HL-60/S4 treated with retinoic acid at 250 ng/mL for 4 days and 3 days (cell line): ENCODE data around the gene EID2B.

Experiments used
- in situ Hi-C: fragments of 300-500 bp; cut with MboI; formaldehyde crosslinking; loops from 2 replicates; pipeline ENCODE4 v1.7.0; 2022; ENCODE audit warnings: low sequenced_read_pairs

Gene EID2B

DNA sequence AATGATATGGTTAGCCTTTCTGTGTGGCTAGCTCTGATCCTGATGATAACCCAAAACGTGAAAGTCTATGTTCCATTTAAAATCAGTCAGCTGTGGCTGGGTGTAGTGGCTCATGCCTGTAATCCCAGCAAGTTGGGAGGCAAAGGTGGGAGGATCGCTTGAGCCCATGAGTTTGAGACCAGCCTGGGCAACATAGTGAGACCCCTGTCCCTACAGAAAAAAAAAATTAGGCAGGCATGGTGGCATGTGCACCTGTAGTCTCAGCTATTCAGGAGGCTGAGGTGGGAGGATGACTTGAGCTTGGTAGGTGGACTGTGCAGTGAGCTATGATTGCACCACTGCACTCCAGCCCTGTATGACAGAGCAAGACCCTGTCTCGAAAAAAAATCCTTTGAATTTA, 1.1 kb upstream of the EID2B start:
- in situ Hi-C loops: loop anchor here (25.0 kb wide), 1 partner anchor 421 kb away; no protein-coding TSS in a partner anchor

DNA sequence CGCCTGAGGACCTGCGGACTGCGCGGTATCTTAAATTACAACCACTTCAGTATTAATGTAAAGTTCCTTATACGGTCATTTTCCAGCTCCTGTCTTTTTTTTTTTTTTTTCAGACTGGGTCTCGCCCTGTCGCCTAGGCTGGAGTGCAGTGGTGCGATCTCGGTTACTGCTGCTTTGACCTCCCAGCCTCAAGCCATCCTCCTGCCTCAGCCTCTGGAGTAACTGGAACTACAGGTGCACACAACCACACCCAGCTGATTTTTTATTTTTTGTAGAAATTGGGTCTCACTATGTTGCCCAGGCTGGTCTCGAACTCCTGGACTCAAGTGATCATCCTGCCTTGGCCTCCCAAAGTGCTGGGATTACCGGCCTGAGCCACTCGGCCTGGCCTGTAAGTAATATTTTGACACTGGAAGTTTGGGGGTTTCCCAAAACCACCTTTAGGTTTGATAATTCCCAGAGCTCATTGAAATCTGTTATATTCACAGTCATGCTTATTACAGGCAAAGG, 406 bp upstream of the EID2B start:
- in situ Hi-C loops: loop anchor here (25.0 kb wide), 1 partner anchor 421 kb away; no protein-coding TSS in a partner anchor

DNA sequence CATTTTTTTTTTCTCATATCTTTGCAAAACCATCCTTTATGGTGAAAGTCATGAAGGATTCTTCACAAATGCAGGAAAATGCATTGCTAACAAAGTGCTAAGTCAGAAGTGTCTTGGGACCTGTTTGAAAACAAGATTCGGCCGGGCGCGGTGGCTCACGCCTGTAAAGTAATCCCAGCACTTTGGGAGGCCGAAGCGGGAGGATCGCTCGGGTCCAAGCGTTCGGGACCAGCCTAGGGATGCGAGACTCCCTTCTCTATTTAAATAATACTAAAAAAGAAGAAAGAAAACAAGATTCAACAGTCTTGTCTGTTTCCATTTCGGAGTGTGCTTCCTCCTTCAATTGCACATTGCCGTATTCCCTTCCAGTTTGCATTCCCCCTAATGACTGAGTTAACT, 819 bp downstream of the EID2B start:
- in situ Hi-C loops: loop anchor here (25.0 kb wide), 1 partner anchor 420 kb away; no protein-coding TSS in a partner anchor

DNA sequence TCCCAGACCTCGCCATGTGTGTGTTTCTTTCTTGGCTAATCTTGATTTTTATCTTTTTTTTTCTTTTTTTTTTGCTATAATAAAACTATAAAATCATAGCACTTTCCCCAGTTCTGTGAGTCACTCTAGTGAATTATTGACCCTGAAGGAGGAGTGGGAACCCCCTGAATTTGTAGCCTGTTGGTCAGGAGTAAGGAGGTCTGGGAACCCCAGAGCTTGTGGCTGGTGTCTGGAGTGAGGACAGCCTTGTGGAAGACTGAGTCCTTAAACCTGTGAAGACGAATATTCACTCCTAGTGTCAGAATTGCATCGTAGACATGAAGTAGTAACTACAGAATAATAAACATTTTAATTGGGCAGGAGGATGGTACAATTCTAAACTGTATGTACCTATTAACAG, 7.4 kb downstream of the EID2B start:
- in situ Hi-C loops: loop anchor here (25.0 kb wide), 1 partner anchor 413 kb away; no protein-coding TSS in a partner anchor

DNA sequence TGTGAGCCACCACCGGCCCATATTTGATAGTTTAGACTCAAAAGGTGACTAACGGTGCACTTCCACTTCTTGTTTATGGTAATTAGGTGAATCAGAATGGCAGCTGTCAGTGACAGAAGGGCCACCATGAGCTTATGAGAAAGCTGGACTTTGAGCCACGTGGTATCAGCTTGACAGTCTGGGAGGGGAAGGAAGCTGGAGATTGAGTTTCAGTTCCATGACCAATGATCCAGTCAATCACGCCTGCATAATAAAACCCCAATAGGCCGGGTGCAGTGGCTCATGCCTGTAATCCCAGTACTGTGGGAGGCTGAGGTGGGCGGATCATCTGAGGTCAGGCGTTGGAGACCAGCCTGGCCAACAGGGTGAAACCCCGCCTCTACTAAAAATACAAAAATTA, 8.2 kb downstream of the EID2B start:
- in situ Hi-C loops: no loop called here

DNA sequence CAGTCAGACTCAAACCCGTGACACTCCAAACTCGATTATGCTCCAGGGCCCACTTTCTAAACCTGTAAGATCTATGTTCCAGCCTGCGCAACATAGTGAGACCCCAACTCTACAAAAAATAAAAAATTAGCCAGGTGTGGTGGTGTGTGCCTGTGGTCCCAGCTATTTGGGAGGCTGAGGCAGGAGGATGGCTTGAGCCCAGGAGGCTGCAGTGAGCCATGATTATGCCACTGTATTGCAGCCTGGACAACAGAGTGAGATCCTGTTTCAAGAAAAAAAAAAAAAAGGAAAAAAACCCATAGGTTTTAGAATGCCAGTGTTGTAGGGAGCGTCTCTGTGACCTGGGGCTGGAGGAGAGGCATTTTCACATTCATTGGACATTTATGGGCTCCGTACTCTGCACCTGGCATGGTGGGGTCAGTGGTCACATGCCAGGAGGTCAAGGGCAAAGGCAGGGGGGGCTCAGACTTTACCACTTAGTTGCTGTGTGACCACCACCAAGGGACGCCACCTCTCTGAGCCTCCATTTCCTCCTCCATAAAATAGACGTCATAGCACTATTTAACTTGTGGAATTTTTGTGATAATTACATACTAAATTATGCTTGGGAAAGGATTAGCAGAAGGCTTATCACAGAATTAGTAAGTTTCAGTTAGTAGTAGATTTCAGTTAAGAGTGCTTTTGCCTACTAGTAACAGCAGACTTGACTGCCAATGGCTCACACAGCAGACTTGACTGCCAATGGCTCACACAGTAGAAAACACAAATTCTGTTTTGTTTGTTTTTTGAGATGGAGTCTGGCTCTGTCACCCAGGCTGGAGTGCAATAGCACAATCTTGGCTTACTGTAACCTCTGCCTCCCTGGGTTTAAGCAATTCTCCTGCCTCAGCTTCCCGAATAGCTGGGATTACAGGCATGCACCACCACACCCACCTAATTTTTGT, 11.8 kb downstream of the EID2B start:
- in situ Hi-C loops: no loop called here

DNA sequence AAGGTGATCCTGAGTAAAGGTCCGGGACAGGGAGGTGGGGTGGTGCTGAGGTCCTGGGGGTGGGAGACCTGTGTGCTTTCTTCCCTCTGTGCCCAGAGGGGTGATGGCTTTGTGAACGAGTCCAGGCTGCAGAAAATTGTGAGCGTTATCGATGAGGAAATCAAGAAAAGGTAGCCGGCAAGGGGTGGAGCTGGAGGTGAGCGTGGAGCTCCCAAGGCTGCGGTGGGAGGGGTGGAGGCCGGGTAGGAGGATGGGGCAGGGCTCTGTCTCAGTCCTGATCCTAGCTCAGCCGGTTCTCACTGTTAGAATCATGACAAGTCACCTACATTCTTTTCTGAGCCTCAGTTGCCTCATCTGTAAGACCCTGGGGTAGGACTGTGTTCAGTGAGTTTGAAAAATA, 13.7 kb downstream of the EID2B start:
- in situ Hi-C loops: no loop called here

DNA sequence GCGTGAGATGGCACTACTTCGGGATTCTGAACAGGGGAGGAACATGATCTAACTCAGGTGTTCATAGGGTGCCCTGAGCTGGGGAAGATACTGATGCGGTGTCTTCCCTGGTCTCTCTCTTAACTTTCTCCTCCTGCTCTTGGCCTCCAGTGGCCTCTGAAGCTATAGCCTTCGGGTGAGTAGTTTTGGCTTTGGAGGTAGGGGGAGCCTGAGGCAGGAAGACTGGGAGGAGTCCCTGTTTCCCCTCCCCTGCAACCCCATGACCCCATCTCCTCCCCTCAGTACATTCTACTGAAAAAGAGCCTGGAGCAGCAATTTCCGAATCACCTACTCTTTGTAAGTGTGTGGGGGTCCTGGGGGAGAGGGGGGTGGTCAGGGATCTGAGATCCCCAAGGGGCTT, 14.2 kb downstream of the EID2B start:
- in situ Hi-C loops: no loop called here

DNA sequence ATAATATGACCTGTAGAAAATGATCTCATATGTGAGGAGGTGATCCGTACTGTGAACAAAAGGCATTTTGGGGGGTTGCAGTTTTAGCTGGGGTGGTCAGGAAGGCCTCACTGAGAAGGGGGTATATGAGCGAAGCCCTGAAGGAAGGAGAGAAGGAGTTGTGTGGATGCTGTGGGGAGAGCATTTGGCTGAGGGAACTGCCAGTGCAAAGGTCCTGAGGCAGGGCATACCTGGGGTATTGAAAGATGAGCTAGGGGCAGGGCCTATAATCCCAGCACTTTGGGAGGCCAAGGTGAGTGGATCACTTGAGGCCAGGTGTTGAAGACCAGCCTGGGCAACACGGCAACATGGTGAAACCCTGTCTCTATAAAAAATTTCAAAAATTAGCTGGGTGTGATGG, 15.2 kb downstream of the EID2B start:
- in situ Hi-C loops: no loop called here

DNA sequence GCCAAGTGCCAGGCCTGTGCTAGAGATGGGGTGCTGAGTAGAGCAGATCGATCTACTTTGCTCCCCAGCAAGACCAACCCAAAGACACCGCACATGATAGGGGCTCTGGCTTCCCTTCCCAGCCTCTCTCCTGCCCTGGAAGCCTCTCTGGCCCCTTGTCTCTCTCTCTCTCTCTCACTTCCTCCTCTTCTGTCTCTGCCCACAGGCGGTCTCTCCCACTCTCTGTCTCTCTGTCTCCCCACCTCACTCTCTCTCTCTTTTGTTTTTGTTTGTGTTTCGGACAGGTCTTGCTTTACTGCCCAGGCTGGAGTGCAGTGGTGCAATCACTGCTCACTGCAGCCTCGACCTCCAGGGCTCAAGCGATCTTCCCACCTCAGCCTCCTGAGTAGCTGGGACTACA, 16.4 kb downstream of the EID2B start:
- in situ Hi-C loops: no loop called here

DNA sequence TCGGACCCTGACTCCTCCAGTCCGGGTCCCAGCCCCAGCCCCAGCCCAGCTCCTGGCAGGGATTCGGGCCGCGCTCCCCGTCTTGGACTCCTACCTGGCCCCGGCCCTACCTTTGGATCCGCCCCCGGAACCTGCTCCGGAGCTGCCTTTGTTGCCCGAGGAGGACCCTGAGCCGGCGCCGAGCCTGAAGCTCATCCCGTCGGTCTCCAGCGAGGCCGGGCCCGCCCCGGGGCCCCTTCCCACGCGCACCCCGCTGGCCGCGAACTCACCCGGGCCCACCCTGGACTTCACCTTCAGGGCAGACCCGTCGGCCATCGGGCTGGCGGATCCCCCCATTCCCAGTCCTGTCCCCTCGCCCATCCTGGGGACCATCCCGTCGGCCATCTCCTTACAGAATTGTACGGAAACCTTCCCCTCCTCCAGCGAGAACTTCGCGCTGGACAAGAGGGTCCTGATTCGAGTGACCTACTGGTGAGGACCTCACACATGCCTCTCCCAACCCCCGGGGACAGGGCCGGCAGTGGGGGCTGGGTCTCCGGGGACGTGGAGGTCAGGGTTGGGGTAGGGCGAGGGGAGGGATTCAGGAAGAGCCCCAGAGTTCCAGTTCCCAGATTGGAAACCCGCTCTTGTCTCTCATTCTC, 17.0 kb downstream of the EID2B start:
- in situ Hi-C loops: no loop called here

DNA sequence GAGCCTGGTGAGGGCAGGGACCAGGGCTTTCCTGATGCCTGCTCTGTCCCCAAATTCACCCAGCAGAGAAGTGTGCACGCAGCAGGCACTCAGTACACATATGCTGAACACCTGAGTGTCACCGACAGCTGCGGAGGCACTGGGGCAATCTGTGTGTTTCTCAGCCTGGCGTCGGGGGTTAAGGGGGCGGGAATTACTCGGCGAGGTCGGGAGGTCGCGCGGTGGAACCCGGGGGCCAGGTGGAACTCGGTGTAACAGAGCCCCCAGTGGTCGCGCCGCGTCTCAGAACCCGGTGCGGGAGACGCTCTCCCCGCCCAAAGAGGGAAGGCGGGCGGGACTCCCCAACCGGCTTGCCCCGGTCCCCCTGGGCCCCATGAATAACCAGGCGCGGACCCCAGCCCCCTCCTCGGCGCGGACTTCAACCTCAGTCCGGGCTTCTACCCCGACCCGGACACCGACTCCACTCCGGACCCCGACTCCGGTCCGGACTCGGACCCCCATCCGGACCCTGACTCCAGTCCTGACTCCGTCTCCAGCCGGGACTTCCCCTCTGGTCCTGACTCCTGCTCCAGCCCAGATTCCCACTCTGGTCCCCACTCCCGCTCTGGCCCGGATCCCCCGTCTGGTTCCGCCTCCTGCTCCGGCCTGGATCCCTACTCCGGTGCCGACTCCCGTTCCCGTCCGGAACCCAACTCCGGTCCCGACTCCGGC, 17.7 kb downstream of the EID2B start, which contains the start of gene SELENOV:
SELENOV (plus strand) TSS at position 300 of the 711 bp plus-strand sequence; CDS start at position 374, 74 bp downstream.
- in situ Hi-C loops: no loop called here

DNA sequence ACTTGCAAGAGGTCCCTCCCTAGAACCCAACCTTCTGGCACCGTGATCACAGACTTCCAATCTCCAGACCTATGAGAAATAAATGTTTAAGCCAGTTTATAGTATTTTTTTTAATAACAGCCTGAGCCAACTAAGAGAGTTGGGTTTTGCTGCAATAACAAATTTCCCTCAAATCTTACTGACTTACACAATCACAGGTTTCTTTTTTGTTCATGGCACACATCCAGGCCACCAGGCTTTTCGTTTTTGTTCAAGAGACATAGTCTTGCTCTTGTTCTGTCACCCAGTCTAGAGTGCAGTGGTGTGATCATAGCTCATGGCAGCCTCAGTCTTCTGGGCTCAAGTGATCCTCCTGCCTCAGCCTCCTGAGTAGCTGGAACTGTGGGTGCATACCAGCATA, 19.7 kb downstream of the EID2B start:
- in situ Hi-C loops: no loop called here

DNA sequence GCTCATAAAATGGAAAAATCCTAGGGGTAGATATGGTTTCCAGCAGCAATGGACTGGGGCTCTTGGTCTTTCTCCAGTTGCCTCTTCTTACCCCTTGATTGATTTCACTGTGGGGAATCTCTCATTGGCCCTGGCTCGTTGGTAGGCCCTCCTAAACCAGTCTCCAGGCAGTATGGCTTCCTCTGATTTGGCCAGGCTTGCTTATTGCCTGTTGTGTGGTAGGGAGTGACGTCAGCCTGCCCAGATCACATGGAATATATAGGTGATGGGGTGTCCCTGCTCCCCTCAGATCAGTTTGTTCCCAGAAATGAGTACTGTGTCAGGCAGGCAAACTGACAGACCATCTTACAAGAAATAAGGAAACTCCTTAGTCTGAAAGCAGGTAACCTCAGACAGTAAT, 23.4 kb downstream of the EID2B start:
- in situ Hi-C loops: no loop called here

DNA sequence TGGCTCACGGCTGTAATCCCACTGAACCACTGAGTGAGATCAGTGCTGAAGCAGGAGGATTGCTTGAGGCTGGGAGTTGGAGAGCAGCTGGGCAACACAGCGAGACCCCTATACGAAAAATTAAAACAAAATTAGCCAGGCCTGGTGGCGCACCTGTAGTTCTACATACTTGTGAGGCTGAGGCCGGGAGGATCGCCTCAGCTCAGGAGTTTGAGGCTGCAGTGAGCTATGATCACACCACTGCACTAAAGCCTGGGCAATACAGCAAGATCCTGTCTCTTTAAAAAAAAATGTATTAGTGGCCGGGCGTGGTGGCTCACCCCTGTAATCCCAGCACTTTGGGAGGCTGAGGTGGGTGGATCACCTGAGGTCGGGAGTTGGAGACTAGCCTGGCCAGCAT, 24.0 kb downstream of the EID2B start:
- in situ Hi-C loops: no loop called here

DNA sequence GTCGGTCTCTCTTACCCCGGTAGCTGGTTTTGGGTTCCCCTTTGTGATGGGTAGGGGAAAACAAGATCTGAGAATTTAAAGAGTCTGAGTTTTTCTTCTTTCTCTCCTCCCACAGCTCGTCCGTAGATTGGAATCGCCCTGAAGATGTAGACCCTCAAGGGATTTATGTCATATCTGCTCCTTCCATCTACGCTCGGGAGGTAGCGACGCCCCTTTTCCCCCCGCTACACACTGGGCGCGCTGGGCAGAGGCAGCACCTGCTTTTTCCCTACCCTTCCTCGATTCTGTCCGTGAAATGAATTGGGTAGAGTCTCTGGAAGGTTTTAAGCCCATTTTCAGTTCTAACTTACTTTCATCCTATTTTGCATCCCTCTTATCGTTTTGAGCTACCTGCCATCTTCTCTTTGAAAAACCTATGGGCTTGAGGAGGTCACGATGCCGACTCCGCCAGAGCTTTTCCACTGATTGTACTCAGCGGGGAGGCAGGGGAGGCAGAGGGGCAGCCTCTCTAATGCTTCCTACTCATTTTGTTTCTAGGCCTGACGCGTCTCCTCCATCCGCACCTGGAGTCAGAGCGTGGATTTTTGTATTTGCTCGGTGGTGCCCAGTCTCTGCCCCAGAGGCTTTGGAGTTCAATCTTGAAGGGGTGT, 24.8 kb downstream of the EID2B start:
- in situ Hi-C loops: no loop called here

DNA sequence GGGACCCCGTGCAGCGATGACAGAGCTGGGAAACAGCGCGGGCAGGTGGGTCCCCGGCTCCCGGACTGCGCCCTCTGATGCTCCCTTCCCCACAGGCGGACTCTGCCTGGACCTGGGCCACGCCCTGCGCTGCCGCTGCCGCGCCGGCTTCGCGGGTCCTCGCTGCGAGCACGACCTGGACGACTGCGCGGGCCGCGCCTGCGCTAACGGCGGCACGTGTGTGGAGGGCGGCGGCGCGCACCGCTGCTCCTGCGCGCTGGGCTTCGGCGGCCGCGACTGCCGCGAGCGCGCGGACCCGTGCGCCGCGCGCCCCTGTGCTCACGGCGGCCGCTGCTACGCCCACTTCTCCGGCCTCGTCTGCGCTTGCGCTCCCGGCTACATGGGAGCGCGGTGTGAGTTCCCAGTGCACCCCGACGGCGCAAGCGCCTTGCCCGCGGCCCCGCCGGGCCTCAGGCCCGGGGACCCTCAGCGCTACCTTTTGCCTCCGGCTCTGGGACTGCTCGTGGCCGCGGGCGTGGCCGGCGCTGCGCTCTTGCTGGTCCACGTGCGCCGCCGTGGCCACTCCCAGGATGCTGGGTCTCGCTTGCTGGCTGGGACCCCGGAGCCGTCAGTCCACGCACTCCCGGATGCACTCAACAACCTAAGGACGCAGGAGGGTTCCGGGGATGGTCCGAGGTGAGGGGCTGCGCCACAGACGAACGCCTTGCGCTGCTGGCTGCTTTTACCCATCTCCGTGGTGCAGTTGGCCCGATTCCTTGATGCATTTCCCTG, 25.5 kb downstream of the EID2B start:
- in situ Hi-C loops: no loop called here

DNA sequence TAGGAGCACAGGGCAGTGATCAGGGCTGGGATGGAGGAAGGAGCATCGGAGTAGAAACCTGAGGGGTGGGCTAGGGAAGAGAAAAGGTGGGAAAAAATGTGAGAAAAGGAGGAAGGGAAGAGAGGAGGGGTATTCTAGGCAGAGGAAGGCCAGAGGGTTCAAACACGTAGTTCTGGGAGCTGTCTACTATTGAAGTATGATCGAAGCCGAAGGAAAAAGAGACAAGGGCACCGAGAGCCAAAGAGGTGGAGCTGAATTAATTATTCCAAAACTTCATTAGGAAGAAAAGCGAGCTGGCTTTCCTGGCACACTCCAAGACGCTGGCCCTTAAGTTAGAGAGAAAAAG, 26.1 kb downstream of the EID2B start:
- in situ Hi-C loops: no loop called here

DNA sequence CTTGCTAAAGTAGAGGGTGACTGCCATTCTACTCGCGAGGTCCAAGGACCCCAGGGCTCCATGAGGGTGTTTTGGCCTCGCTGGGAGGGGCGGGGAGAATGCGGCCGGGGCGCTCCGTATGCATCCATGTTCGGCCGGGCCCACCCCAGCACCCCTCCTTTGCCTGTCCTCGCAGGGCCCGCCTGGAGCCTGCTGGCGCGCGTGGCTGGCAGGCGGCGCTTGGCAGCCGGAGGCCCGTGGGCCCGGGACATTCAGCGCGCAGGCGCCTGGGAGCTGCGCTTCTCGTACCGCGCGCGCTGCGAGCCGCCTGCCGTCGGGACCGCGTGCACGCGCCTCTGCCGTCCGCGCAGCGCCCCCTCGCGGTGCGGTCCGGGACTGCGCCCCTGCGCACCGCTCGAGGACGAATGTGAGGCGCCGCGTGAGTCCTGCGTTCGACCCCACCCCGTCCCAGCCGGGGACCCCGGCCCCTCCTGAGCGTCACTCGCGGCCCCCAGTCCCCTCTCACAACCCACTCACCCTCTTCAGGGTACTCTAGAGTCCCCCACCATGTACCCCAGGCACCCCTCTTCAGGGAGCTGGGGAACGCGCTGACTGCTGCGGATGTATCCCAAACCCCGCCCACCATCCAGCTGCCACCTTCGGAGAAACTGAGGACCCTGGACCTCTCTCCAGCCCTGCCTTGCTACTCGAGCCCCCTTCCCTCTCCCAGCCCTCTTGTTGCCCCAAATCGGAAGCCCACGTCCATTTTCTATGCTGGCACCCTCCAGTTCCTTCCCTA, 29.8 kb downstream of the EID2B start:
- in situ Hi-C loops: no loop called here
